ENCODE data around the gene MAST2.

DNA sequence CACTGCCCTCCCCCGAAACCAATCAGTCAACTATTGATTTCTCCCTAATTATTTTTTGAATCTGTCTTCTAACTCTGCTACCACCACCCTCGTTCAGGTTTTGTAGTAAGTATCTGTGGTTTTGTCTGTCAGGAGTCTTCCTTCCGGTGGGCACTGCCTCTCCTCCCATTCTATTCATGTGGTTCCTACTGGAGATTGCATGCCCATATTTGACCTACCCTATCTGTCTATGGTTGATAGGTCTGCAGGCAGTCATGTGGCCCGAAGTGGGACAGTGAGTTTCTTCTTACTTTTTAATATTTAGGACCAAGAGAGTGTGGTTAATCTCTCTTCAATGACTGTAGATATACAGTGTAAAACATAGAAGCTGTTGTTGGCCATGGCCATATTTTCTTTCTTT lies 17.8 kb upstream of the MAST2 start:
- TF ChIP-seq, protein P1, sequence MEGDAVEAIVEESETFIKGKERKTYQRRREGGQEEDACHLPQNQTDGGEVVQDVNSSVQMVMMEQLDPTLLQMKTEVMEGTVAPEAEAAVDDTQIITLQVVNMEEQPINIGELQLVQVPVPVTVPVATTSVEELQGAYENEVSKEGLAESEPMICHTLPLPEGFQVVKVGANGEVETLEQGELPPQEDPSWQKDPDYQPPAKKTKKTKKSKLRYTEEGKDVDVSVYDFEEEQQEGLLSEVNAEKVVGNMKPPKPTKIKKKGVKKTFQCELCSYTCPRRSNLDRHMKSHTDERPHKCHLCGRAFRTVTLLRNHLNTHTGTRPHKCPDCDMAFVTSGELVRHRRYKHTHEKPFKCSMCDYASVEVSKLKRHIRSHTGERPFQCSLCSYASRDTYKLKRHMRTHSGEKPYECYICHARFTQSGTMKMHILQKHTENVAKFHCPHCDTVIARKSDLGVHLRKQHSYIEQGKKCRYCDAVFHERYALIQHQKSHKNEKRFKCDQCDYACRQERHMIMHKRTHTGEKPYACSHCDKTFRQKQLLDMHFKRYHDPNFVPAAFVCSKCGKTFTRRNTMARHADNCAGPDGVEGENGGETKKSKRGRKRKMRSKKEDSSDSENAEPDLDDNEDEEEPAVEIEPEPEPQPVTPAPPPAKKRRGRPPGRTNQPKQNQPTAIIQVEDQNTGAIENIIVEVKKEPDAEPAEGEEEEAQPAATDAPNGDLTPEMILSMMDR (IDR thresholded peaks at IDR 0.05), result no peak
- no peak for TF ChIP-seq POLR2A (IDR thresholded peaks at IDR 0.05)
